H1 (cell line): ENCODE results near the gene SLC2A3. TPM values are rescaled to one million over a fixed set of nuclear protein-coding genes. Genes with fewer than 3 reads are reported as not detected.
A peak's percentile ranks its signal among the peaks of the same experiment; 100 is the strongest.
"Not testable (repeated sequence)": the region's sequence is repeated elsewhere in the genome, so short reads cannot be mapped to it uniquely, and the experiment has no call there.

Experiments used
- CTCF ChIA-PET: fragments of 300-600 bp; sonication (Branson Sonifier 250); formaldehyde crosslinking; loops from one replicate; lab custom pipeline; 2021; ENCODE audit not compliant: partially characterized antibody; lab: Charles Lee
- POLR2A ChIA-PET: fragments of 300-600 bp; sonication (Branson Sonifier 250); formaldehyde crosslinking; loops from one replicate; lab custom pipeline; 2021; ENCODE audit warnings: inconsistent platforms; ENCODE audit not compliant: partially characterized antibody; lab: Charles Lee
- DNase-seq, 2 experiments: peaks; one replicate each; pipeline versions ENCODE4 v3.0.0 to v3.0.0-alpha.2; 2010 to 2022; ENCODE audit warnings: low spot score in 2 of 2, low read depth in 1 of 2, mixed read lengths in 1 of 2
- FAIRE-seq: peaks from 2 replicates; lab custom pipeline; 2011; peaks lifted over from hg19 to GRCh38; lab: Jason Lieb, UNC
- H2AFZ ChIP-seq: 2 replicates; pipeline ENCODE4 v1.8.1; 2012; ENCODE audit warnings: low read length, inconsistent platforms
- H2AK5ac ChIP-seq: 2 replicates; pipeline ENCODE4 v1.6.1; 2013; ENCODE audit warnings: low read depth, low read length
- H2BK120ac ChIP-seq: replicated peaks from 2 replicates; pipeline ENCODE3; 2013; ENCODE audit warnings: low read depth, low read length, inconsistent platforms
- H2BK12ac ChIP-seq: 2 replicates; pipeline ENCODE4 v1.6.1; 2013; ENCODE audit warnings: low read depth, low read length
- H2BK15ac ChIP-seq: 2 replicates; pipeline ENCODE4 v1.6.1; 2013; ENCODE audit warnings: low read length
- H2BK20ac ChIP-seq: 2 replicates; pipeline ENCODE4 v1.6.1; 2013; ENCODE audit warnings: low read length
- H2BK5ac ChIP-seq: 2 replicates; pipeline ENCODE4 v1.6.1; 2013; ENCODE audit warnings: low read depth, low read length
- H3K14ac ChIP-seq: 2 replicates; pipeline ENCODE4 v1.6.1; 2013; ENCODE audit warnings: inconsistent platforms; ENCODE audit not compliant: insufficient read length
- H3K18ac ChIP-seq: 2 replicates; pipeline ENCODE4 v1.6.1; 2013; ENCODE audit warnings: low read length; ENCODE audit errors: extremely low read depth
- H3K23ac ChIP-seq: 2 replicates; pipeline ENCODE4 v1.6.1; 2013; ENCODE audit warnings: inconsistent platforms; ENCODE audit not compliant: insufficient read length
- H3K23me2 ChIP-seq: 2 replicates; pipeline ENCODE4 v1.6.1; 2013; ENCODE audit warnings: low read depth, low read length
- H3K27ac ChIP-seq: 2 replicates; pipeline ENCODE4 v1.6.1; 2011; ENCODE audit warnings: low read depth, low read length, inconsistent platforms
- H3K27me3 ChIP-seq, 4 experiments: replicated peaks in 1 of 4; 1 replicate in 1 of 4; 2 replicates in 3 of 4; pipeline versions ENCODE4 v1.6.1 to v1.8.1; 2011 to 2013; ENCODE audit warnings: low read length in 3 of 4, mild to moderate bottlenecking in 3 of 4, inconsistent platforms in 2 of 4, mixed read lengths in 2 of 4, moderate library complexity in 1 of 4; ENCODE audit not compliant: control insufficient read depth in 3 of 4, insufficient read depth in 3 of 4; ENCODE audit errors: extremely low read depth in 1 of 4
- H3K36me3 ChIP-seq, 4 experiments: 2 replicates each; pipeline versions ENCODE4 v1.6.1 to v1.8.1; 2011 to 2013; ENCODE audit warnings: mild to moderate bottlenecking in 4 of 4, low read length in 3 of 4, moderate library complexity in 2 of 4, control low read depth in 1 of 4, inconsistent platforms in 1 of 4; ENCODE audit not compliant: insufficient read depth in 4 of 4, control insufficient read depth in 2 of 4
- H3K4ac ChIP-seq: replicated peaks from 2 replicates; pipeline ENCODE3; 2013; ENCODE audit warnings: low read length, low read depth, mixed read lengths, inconsistent platforms; ENCODE audit not compliant: insufficient read length
- H3K4me1 ChIP-seq, 4 experiments: replicated peaks in 1 of 4; 1 replicate in 1 of 4; 2 replicates in 3 of 4; pipeline versions ENCODE4 v1.6.1 to v1.8.1; 2011 to 2013; ENCODE audit warnings: low read length in 3 of 4, inconsistent platforms in 2 of 4, mixed read lengths in 1 of 4; ENCODE audit not compliant: insufficient read depth in 4 of 4, control insufficient read depth in 3 of 4
- H3K4me2 ChIP-seq, 2 experiments: 2 replicates each; pipeline versions ENCODE4 v1.6.1 to v1.8.1; 2011 to 2013; ENCODE audit warnings: low read depth in 2 of 2, low read length in 2 of 2, control low read depth in 1 of 2, inconsistent platforms in 1 of 2, mild to moderate bottlenecking in 1 of 2; ENCODE audit not compliant: insufficient read depth in 1 of 2
- H3K4me3 ChIP-seq, 4 experiments: fragments of 200-600, 300-600 bp in 1 of 4; sonication (generic), shearing (Covaris generic), sonication (Bioruptor Twin) in 1 of 4; 2 replicates each; pipeline versions ENCODE4 v1.5.1 to v1.8.1; 2011 to 2016; ENCODE audit warnings: low read length in 4 of 4, low read depth in 3 of 4, control low read depth in 2 of 4, inconsistent platforms in 2 of 4, mild to moderate bottlenecking in 2 of 4, mixed read lengths in 1 of 4, moderate library complexity in 1 of 4; ENCODE audit not compliant: insufficient read depth in 2 of 4; ENCODE audit errors: extremely low read depth in 1 of 4
- H3K56ac ChIP-seq: replicated peaks from 2 replicates; pipeline ENCODE3; 2013; ENCODE audit warnings: low read depth, mild to moderate bottlenecking, mixed read lengths, low read length, inconsistent platforms; ENCODE audit not compliant: insufficient read length
- H3K79me1 ChIP-seq: 2 replicates; pipeline ENCODE4 v1.6.1; 2013; ENCODE audit warnings: low read depth, low read length, control low read depth
- H3K79me2 ChIP-seq, 2 experiments: 2 replicates each; pipeline versions ENCODE4 v1.6.1 to v1.8.1; 2012 to 2013; ENCODE audit warnings: low read length in 2 of 2, mild to moderate bottlenecking in 2 of 2, inconsistent platforms in 1 of 2; ENCODE audit not compliant: insufficient read depth in 2 of 2, control insufficient read depth in 1 of 2
- H3K9ac ChIP-seq, 4 experiments: replicated peaks in 1 of 4; 1 replicate in 1 of 4; 2 replicates in 3 of 4; pipeline versions ENCODE4 v1.6.1 to v1.8.1; 2011 to 2013; ENCODE audit warnings: low read depth in 3 of 4, low read length in 3 of 4, control low read depth in 2 of 4, mild to moderate bottlenecking in 2 of 4, moderate library complexity in 2 of 4, inconsistent platforms in 1 of 4; ENCODE audit errors: extremely low read depth in 1 of 4
- H3K9me3 ChIP-seq, 2 experiments: 2 replicates each; pipeline versions ENCODE4 v1.6.1 to v1.8.1; 2012 to 2013; ENCODE audit warnings: mild to moderate bottlenecking in 2 of 2, moderate library complexity in 2 of 2, control low read depth in 1 of 2, inconsistent platforms in 1 of 2, low read depth in 1 of 2, low read length in 1 of 2, mixed read lengths in 1 of 2; ENCODE audit not compliant: insufficient read depth in 2 of 2
- H4K20me1 ChIP-seq, 2 experiments: replicated peaks in 1 of 2; 2 replicates each; pipeline versions ENCODE3 to v1.8.1; 2011 to 2013; ENCODE audit warnings: inconsistent platforms in 2 of 2, low read length in 2 of 2, mild to moderate bottlenecking in 1 of 2; ENCODE audit not compliant: insufficient read depth in 2 of 2, control insufficient read depth in 1 of 2
- H4K5ac ChIP-seq: 2 replicates; pipeline ENCODE4 v1.6.1; 2013; ENCODE audit warnings: low read length, low read depth, mixed read lengths, inconsistent platforms; ENCODE audit not compliant: insufficient read length
- H4K8ac ChIP-seq: 2 replicates; pipeline ENCODE4 v1.8.0; 2013; ENCODE audit warnings: mild to moderate bottlenecking, moderate library complexity, low read length, inconsistent platforms; ENCODE audit not compliant: insufficient read depth; ENCODE audit errors: extremely low read depth
- H4K91ac ChIP-seq: replicated peaks from 2 replicates; pipeline ENCODE3; 2013; ENCODE audit warnings: low read length, mixed read lengths, inconsistent platforms; ENCODE audit not compliant: insufficient read length
- WGBS, 2 experiments: shearing (Covaris generic) in 1 of 2; methylation state at CpG; one replicate each; pipeline versions ENCODE4 v1.1.6 to v1.1.7; 2013 to 2015; ENCODE audit warnings: low lambda C conversion rate in 2 of 2, mixed read lengths in 2 of 2, inconsistent platforms in 1 of 2, low coverage in 1 of 2, missing lambda C conversion rate in 1 of 2; ENCODE audit not compliant: insufficient replicate concordance in 2 of 2, insufficient coverage in 1 of 2, insufficient read length in 1 of 2; ENCODE audit errors: extremely low coverage in 1 of 2, missing lambda C conversion rate in 1 of 2; 5-methylcytosine and 5-hydroxymethylcytosine counted together
- polyA plus RNA-seq, 7 experiments: library from polyadenylated mRNA; depleted of rRNA in 3 of 7; stranded (reverse) in 5 of 7; unstranded in 2 of 7; fragments of >200 nt in 5 of 7; fragments of 200-250 nt in 2 of 7; gene quantifications; 1 replicate in 5 of 7; 2 replicates in 1 of 7; 4 replicates in 1 of 7; pipeline versions ENCODE4 v1.2.1 to v1.2.3, GENCODE V29; 2011 to 2013; ENCODE audit warnings: missing spikeins in 2 of 7, mixed read lengths in 2 of 7
- total RNA-seq: library from RNA; stranded (reverse); fragmentation: NEBNext Ultra II Directional; extraction: Animal tissue kit (Norgen Biotek cat#: 25700); gene quantifications from 2 replicates; pipeline ENCODE4 v1.2.1, GENCODE V29; 2021

The SLC2A3 gene
- total and polyA plus RNA-seq, 2 of the 8 experiments (the other 6 are each of a cell fraction or from before 2014, with no cell fraction given) = 417 to 688 TPM

DNA sequence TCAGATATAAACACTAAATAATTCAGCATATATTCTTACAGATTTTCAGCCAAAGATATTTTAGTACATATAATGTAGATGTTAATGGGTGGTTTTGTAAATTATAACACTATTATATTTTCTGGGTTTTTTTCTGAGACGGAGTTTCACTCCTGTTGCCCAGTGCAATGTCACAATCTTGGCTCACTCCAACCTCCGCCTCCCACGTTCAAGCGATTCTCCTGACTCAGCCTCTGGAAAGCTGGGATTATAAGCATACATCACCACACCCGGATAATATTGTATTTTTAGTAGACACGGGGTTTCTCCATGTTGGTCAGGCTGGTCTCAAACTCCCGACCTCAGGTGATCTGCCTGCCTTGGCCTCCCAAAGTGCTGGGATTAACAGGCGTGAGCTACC is 33.6 kb downstream of the SLC2A3 start:
- not testable (repeated sequence) for H2AK5ac ChIP-seq, H3K4ac ChIP-seq, H4K20me1 ChIP-seq, H3K27ac ChIP-seq, H3K79me1 ChIP-seq, H3K4me2 ChIP-seq, H2BK15ac ChIP-seq, DNase-seq, FAIRE-seq, H3K27me3 ChIP-seq, H3K23ac ChIP-seq, H3K14ac ChIP-seq, H4K91ac ChIP-seq, H3K4me3 ChIP-seq, H2BK12ac ChIP-seq, H3K9ac ChIP-seq, H2BK120ac ChIP-seq, H3K23me2 ChIP-seq, H4K5ac ChIP-seq, H2AFZ ChIP-seq, H3K9me3 ChIP-seq, H4K8ac ChIP-seq, H3K79me2 ChIP-seq, H3K56ac ChIP-seq, H3K36me3 ChIP-seq
- Histone ChIP-seq H2BK20ac (peak overlapping the region; percentile 93; the same call in 1 of the 2 replicates), H3K4me1 (peaks cover 0 to 12% (median 6%) of the 10 kb centered on the region in 4 experiments; a peak in 4 of 7 replicates), H2BK5ac (0 out of 2 replicates have a peak overlapping the region, but pooled peaks have one; percentile 35), H3K18ac (peak overlapping the region; percentile 51; the same call in 1 of the 2 replicates)
- ChIA-PET POLR2A (interaction anchor here (2.1 kb wide), 1 partner anchor 15 kb away, joined by 5 read pairs; no protein-coding TSS in a partner anchor), CTCF (interaction anchor here (1.6 kb wide), 1 partner anchor 11 kb away, joined by 5 read pairs; no protein-coding TSS in a partner anchor)
- 96% methylated on average over 7 of the region's 8 CpGs; no CpG with 5 or more reads in 1 of the 2 experiments for WGBS, 2 experiments
